GM10847 (cell line): ENCODE results near the gene OGFR.

Experiments used
- POLR2A ChIP-seq: IDR thresholded peaks from 2 replicates; pipeline ENCODE4 v1.6.1; 2011; ENCODE audit not compliant: insufficient read length; ENCODE audit errors: extremely low read depth

The OGFR gene

DNA sequence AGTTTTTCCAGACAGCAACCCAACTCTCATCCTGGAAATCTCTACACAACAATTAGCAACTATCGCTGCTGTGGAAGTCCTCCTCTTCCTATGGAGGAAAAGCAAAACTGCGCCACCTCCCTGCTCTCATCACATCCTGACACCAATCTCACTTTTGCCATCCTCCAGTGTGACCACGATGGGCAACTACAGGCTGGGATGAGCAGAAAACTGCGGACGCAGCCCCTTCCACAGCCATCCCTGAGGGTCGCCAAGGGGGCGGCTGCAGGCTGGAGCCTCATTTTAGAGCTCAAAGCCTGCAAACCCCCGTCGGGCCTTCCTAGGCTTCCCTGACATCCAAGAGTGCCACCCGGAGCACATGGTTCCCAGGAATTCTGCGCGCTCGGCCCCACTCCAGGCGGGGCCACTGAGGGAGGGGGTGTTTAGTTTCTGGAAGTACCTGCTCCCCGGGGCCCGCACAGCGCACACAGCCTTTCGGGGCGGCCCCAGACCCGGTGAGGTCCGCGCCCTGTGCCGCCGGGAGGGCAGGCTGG, 55.8 kb downstream of the OGFR start:
- no peak for TF ChIP-seq POLR2A

DNA sequence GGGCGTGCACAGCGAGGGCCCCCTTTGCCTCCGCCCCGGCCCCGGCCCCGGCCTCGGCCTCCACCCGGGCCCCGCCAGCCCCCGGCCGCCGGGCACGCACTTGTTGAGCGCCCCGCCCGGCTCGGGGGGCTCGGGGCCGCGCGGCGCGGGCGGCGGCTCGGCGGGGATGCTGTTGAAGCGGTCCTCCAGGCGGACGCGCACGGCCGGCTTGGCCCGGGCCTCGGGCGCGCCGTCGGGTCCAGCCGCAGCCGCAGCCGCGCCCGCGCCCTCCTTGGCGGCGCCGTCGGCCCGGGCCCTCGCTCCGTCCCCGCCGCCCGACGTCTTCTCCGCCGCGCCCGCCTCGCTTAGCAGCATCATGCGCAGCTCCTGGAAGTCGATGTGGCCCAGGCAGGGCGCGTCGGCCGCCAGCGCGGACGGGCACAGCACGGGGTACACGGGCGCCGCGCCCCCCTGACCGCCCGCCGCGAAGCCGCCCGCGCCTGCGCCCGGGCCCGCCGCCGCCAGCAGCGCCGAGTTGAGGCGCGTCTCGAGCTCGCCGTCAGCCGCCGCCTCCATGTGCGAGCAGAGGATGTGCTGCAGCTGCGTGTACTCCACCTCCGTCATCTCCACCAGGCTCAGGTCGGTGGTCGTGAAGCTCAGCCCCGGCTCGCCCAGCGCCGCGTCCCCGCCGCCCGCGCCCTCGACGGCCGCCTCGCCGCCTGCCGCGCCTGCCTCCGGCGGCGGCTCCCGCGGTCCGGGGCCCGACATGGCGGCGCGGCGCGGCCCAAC, 56.5 kb downstream of the OGFR start:
- TF ChIP-seq POLR2A = no peak

GRCh38 chr20:62861726-62862336, 57.2 kb downstream of the OGFR start, which contains the start of gene TCFL5:
TCFL5 (minus strand) TSS chr20:62861822; CDS start chr20:62861670, 152 bp downstream.
- TF ChIP-seq POLR2A = no peak
